BLaER1 (cell line): ENCODE results near the gene CNTN5.

Experiments
- H3K27ac ChIP-seq: shearing (Covaris generic); formaldehyde crosslinking; 2 replicates; pipeline ENCODE4 v1.8.1; 2022
- H3K27me3 ChIP-seq: shearing (Covaris generic); formaldehyde crosslinking; 2 replicates; pipeline ENCODE4 v1.8.1; 2022
- H3K36me3 ChIP-seq: shearing (Covaris generic); formaldehyde crosslinking; 2 replicates; pipeline ENCODE4 v1.8.1; 2022
- H3K4me1 ChIP-seq: shearing (Covaris generic); formaldehyde crosslinking; 2 replicates; pipeline ENCODE4 v1.8.1; 2022
- H3K4me2 ChIP-seq: shearing (Covaris generic); formaldehyde crosslinking; 2 replicates; pipeline ENCODE4 v1.8.1; 2022
- H3K4me3 ChIP-seq: shearing (Covaris generic); formaldehyde crosslinking; 2 replicates; pipeline ENCODE4 v1.8.1; 2022
- H3K9ac ChIP-seq: shearing (Covaris generic); formaldehyde crosslinking; 2 replicates; pipeline ENCODE4 v1.8.1; 2022
- H3K9me3 ChIP-seq: shearing (Covaris generic); formaldehyde crosslinking; 2 replicates; pipeline ENCODE4 v1.8.1; 2022
- H4K20me1 ChIP-seq: shearing (Covaris generic); formaldehyde crosslinking; 2 replicates; pipeline ENCODE4 v1.8.1; 2022
- Cebpa-rat ChIP-seq: shearing (Covaris generic); IDR thresholded peaks from 2 replicates; pipeline ENCODE4 v1.8.1; 2022

Gene CNTN5

DNA sequence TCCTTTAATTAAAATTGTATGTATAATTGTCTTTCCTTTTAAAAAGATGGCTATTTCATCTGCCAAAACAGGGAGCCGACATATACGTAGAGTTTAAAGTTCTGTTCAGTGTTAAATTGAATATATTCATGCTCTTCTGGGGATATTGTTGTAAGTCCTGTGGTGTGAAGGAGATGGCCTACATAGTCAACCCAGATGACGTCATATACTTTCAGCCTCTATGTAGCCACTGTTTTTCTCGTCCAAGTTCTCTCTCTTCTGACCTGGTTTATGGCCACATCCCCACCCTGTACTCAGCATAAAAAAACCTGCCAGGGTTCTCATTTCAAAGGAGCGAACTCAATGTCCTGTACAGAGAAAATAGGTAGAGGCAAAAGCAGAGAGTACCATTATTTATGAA, 1156.9 kb downstream of the CNTN5 start:
- no peak for TF ChIP-seq Cebpa-rat
- no peak overlapping the region for H3K9ac ChIP-seq
- H3K4me2 ChIP-seq: no peak overlapping the region
- H3K27ac ChIP-seq: no peak overlapping the region
- no peak overlapping the region for H3K4me3 ChIP-seq
- no peaks in the 10 kb centered on the region for H3K36me3 ChIP-seq
- no peaks in the 10 kb centered on the region for H3K27me3 ChIP-seq
- H3K4me1 ChIP-seq: no peaks in the 10 kb centered on the region
- no peaks in the 10 kb centered on the region for H3K9me3 ChIP-seq
- H4K20me1 ChIP-seq: no peaks in the 10 kb centered on the region

DNA sequence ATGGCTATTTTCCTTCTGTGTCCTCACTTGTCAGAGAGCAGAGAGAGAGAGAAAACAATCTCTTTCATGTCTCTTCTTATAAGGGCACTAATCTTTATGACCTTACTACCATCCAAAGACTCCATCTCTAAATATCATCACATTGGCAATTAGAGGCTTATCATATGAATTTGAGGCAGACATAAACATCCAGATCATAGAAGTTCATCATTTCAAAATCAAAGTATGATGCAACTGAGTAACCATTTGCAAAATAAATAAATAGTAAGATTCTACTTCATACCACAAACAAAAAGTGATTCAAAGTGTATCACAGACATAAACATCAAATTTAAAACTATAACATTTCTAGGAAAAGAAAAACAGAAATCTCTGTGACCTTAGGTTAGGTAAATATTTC, 1161.6 kb downstream of the CNTN5 start:
- H3K4me3 ChIP-seq: no peak overlapping the region
- H3K9ac ChIP-seq: no peak overlapping the region
- H4K20me1 ChIP-seq: no peaks in the 10 kb centered on the region
- TF ChIP-seq Cebpa-rat: no peak
- no peak overlapping the region for H3K27ac ChIP-seq
- no peaks in the 10 kb centered on the region for H3K4me1 ChIP-seq
- no peaks in the 10 kb centered on the region for H3K36me3 ChIP-seq
- no peaks in the 10 kb centered on the region for H3K27me3 ChIP-seq
- no peaks in the 10 kb centered on the region; the same call in 1 of the 2 replicates for H3K9me3 ChIP-seq
- no peak overlapping the region for H3K4me2 ChIP-seq

DNA sequence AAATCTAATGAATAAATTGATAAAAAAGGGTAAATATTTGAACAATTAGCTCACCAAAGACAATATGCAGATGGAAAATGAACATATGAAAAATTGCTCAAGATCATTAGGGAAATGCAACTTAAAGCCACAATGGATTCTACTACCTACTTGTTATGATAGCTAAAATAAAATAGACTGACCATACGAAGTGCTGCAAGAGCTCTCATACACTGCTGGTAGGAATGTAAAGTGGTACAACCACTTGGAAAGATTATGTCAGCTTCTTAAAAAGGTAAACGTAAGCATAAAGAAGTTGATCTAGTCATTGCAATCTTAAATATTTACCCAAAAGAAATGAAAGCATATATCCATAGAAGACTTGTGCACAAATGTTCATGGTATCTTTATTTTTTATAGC, 1162.2 kb downstream of the CNTN5 start:
- TF ChIP-seq Cebpa-rat: no peak
- Histone ChIP-seq H3K4me2 (no peak overlapping the region), H3K36me3 (no peaks in the 10 kb centered on the region), H3K9me3 (no peaks in the 10 kb centered on the region; the same call in 1 of the 2 replicates), H3K4me1 (no peaks in the 10 kb centered on the region), H4K20me1 (no peaks in the 10 kb centered on the region), H3K27ac (no peak overlapping the region), H3K4me3 (no peak overlapping the region), H3K27me3 (no peaks in the 10 kb centered on the region), H3K9ac (no peak overlapping the region)

DNA sequence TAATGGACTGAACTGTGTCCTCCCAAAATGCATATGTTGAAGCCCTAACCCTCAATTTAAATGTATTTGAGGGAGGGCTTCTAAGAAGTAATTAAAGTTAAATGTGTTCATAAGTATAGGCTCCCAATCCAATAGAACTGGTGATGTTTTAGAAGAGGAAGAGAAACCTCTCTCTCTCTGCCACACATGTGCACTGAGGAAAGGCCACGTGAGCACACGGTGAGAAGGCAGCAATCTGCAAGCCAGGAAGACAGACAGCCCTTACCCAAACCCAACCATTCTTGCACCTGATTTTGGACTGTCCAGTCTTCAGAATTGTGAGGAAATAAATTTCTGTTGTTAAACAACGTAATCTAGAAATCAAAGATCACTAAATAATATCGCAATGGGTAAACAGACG, 1164.8 kb downstream of the CNTN5 start:
- Histone ChIP-seq H3K4me1 (no peaks in the 10 kb centered on the region), H4K20me1 (no peaks in the 10 kb centered on the region), H3K27me3 (no peaks in the 10 kb centered on the region), H3K9ac (no peak overlapping the region), H3K27ac (no peak overlapping the region), H3K4me3 (no peak overlapping the region), H3K9me3 (no peaks in the 10 kb centered on the region; the same call in 1 of the 2 replicates), H3K4me2 (no peak overlapping the region), H3K36me3 (no peaks in the 10 kb centered on the region)
- no peak for TF ChIP-seq Cebpa-rat

DNA sequence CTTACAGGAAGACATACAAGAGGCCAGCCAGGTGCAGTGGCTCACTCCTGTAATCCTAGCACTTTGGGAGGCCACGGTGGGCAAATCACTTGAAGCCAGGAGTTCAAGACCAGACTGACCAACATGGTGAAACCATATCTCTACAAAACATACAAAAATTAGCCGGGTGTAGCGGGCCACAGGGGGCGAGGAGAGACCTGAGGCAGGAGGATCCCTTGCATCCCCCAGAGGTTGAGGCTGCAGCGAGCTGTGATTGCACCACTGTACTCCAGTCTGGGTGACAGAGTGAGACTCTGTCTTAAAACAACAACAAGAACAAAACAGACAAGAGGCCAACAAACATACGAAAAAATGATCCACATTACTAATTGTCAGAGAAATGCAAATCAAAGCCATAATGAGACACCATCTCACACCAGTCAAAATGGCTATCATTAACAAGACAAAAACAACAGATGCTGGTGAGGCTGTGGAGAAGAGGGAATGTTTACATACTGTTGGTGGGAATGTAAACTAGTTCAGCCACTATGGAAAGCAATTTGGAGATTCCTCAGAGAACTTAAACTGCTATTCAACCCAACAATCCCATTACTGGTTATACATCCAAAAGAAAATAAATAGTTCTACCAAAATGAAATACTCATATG, 1167.5 kb downstream of the CNTN5 start:
- H3K4me2 ChIP-seq: no peak overlapping the region
- no peak for TF ChIP-seq Cebpa-rat
- no peaks in the 10 kb centered on the region for H4K20me1 ChIP-seq
- no peaks in the 10 kb centered on the region; the same call in 1 of the 2 replicates for H3K9me3 ChIP-seq
- H3K4me3 ChIP-seq: no peak overlapping the region
- H3K9ac ChIP-seq: no peak overlapping the region
- H3K27me3 ChIP-seq: no peaks in the 10 kb centered on the region
- H3K36me3 ChIP-seq: no peaks in the 10 kb centered on the region
- no peak overlapping the region for H3K27ac ChIP-seq
- H3K4me1 ChIP-seq: no peaks in the 10 kb centered on the region

DNA sequence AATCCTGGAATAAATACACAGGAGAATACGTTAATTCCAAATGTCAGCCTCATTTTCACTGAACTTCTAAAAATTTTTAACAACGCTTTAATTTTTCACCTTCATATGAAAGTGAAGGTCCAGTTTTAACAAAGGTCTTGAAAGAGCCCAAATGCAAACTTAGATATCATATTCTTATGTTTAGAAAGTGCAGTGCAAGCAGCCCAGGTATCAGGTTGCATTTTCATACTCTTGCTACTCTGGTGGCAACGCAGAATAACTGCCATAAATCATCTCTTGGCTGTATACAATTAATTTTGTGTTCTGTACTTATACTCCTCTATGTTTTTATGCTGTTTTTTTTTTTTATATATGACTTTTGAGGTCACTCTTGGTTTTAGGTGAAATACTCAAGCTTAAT, 1169.6 kb downstream of the CNTN5 start:
- H3K9ac ChIP-seq: no peak overlapping the region
- no peak overlapping the region for H3K27ac ChIP-seq
- no peak overlapping the region for H3K4me3 ChIP-seq
- H3K4me1 ChIP-seq: no peaks in the 10 kb centered on the region
- no peak for TF ChIP-seq Cebpa-rat
- H3K4me2 ChIP-seq: no peak overlapping the region
- no peaks in the 10 kb centered on the region for H4K20me1 ChIP-seq
- H3K36me3 ChIP-seq: no peaks in the 10 kb centered on the region
- H3K27me3 ChIP-seq: no peaks in the 10 kb centered on the region
- no peaks in the 10 kb centered on the region; the same call in 1 of the 2 replicates for H3K9me3 ChIP-seq

DNA sequence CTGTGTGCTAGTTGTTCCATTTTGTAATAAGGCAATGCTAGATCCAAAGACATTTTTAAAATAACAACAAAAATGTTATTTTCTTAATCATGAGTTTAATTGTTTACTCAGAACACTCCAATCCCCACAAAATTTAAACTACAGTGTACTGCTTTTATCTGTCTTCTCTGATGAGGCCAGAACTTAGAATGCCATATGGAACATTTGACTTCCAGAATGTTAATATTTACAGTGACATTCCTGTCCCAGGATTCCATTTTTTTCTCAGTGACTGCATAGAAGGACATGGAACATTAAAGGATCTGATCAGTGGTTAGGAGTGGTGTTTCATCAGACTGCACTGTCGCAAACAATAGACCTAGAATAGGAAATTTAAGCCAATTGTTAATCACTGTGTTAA, 1171.4 kb downstream of the CNTN5 start:
- TF ChIP-seq Cebpa-rat: no peak

DNA sequence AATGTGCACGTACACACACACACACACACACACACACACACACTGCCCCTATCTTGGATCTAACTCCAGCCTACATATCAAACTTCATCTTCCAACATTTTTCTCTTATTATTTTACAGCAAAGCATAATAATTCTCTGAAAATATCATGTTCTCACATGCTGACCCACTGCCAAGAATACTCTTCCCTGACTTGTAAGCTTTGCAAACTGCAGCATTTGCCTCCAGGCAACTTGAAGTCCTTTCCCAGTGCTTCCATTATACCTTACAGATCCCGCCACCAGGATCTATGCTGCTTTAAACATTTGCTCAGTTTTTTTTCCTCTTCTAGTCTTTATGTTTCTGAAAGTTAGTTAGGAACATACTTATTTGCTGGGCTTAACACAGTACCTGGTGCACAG, 1183.0 kb downstream of the CNTN5 start:
- H3K27me3 ChIP-seq: no peaks in the 10 kb centered on the region
- TF ChIP-seq Cebpa-rat: no peak
- no peak overlapping the region for H3K27ac ChIP-seq
- H4K20me1 ChIP-seq: no peaks in the 10 kb centered on the region
- no peak overlapping the region for H3K9ac ChIP-seq
- H3K4me2 ChIP-seq: no peak overlapping the region
- H3K4me3 ChIP-seq: no peak overlapping the region
- no peaks in the 10 kb centered on the region for H3K9me3 ChIP-seq
- H3K4me1 ChIP-seq: no peaks in the 10 kb centered on the region
- H3K36me3 ChIP-seq: no peaks in the 10 kb centered on the region

More for the DNA sequence above, 1171.4 kb downstream of the CNTN5 start:
- Histone ChIP-seq H3K36me3 (no peaks in the 10 kb centered on the region), H3K27me3 (no peaks in the 10 kb centered on the region), H3K4me3 (no peak overlapping the region), H3K9ac (no peak overlapping the region), H3K9me3 (no peaks in the 10 kb centered on the region), H3K4me1 (no peaks in the 10 kb centered on the region), H3K4me2 (no peak overlapping the region), H3K27ac (no peak overlapping the region), H4K20me1 (no peaks in the 10 kb centered on the region)

DNA sequence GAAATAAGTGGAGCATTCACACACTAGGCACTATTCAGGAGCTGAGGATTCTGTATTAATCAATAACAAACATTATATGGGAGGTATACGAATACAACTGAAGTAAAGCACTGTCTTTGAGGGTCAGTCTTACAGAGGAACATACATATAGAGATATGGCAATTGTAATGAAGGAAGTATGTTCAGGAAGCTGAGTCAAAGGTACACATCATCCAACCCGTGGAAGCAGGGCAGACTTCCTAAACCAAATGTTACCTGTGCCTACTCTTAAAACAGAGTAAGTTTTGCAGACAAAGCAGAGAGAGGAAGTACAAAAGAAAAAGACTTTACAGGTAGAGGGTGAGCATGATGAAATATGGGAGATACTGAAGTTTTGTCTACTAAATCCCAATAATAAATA, 1185.2 kb downstream of the CNTN5 start:
- Histone ChIP-seq H3K4me1 (no peaks in the 10 kb centered on the region), H3K36me3 (no peaks in the 10 kb centered on the region), H3K9ac (no peak overlapping the region), H3K4me2 (no peak overlapping the region), H3K9me3 (no peaks in the 10 kb centered on the region), H4K20me1 (no peaks in the 10 kb centered on the region), H3K4me3 (no peak overlapping the region), H3K27ac (no peak overlapping the region), H3K27me3 (no peaks in the 10 kb centered on the region)
- TF ChIP-seq Cebpa-rat: no peak

DNA sequence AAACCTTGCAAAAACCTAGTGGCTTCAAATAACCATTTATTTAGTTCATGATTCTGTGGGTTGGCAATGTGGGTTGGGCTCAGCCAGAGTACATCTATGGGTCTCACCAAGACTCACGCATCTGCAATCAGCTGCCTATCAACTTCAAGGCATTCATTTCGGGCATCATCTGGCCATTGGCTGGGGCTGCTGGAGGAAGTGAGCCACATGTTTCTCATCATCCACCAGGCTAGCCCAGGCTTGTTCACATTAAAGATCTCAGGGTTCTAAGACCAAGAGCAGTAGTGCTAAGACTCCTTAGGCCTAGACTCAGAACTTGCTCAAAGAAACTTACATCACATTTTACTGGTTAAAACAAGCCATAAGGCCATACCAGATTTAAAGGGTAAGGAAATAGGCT, 1187.5 kb downstream of the CNTN5 start:
- Histone ChIP-seq H3K4me1 (no peaks in the 10 kb centered on the region), H3K9ac (no peak overlapping the region), H3K9me3 (no peaks in the 10 kb centered on the region), H3K4me3 (no peak overlapping the region), H3K27ac (no peak overlapping the region), H3K27me3 (no peaks in the 10 kb centered on the region), H4K20me1 (no peaks in the 10 kb centered on the region), H3K4me2 (no peak overlapping the region), H3K36me3 (no peaks in the 10 kb centered on the region)
- no peak for TF ChIP-seq Cebpa-rat

DNA sequence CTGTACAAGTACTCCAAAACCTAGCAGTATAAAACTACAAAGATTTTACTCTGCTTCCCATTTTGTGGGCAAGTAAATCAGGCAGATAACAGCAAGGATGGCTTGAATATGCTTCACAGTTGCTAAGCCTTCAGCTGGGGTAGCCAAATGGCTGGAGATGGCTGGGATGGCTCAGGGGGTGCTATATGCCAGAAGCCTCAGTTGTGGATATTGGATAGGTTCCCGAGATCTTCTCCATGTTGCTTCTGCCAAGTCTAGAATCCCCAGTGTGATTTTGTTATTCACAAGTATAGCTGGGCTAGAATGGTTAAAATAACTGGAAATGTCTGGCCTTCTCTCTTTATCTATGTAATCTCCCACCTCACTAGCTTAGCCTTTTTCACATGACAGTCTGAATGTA, 1194.0 kb downstream of the CNTN5 start:
- no peaks in the 10 kb centered on the region for H3K27me3 ChIP-seq
- no peak overlapping the region for H3K27ac ChIP-seq
- no peaks in the 10 kb centered on the region for H3K4me1 ChIP-seq
- H3K4me3 ChIP-seq: no peak overlapping the region
- no peak overlapping the region for H3K4me2 ChIP-seq
- H3K36me3 ChIP-seq: no peaks in the 10 kb centered on the region
- no peak overlapping the region for H3K9ac ChIP-seq
- H4K20me1 ChIP-seq: no peaks in the 10 kb centered on the region
- TF ChIP-seq Cebpa-rat: no peak
- no peaks in the 10 kb centered on the region for H3K9me3 ChIP-seq
